Esophagus muscularis mucosa (tissue), 4 donors: ENCODE measurements around the gene TMEM167B. TPM values are rescaled to one million over a fixed set of nuclear protein-coding genes. Genes with fewer than 3 reads are reported as not detected.

Experiments
- DNase-seq: peaks from one replicate; pipeline ENCODE4 v3.0.0-alpha.2; 2017; ENCODE audit errors: extremely low spot score
- H3K27ac ChIP-seq, 4 donors: fragments of 200-600 bp; sonication (generic); replicated peaks in 1 of 4; 1 replicate in 3 of 4; 2 replicates in 1 of 4; pipeline ENCODE4 v1.5.1; 2016 to 2019; ENCODE audit warnings: mild to moderate bottlenecking in 1 of 4
- H3K27me3 ChIP-seq, 4 donors: fragments of 200-600 bp; sonication (generic); one replicate each; pipeline versions ENCODE4 v1.5.1 to v1.6.0; 2016 to 2019
- H3K36me3 ChIP-seq, 4 donors: fragments of 200-600 bp; sonication (generic); one replicate each; pipeline ENCODE4 v1.5.1; 2016 to 2019
- H3K4me1 ChIP-seq, 4 donors: fragments of 200-600 bp; sonication (generic); one replicate each; pipeline ENCODE4 v1.5.1; 2016 to 2019
- H3K4me3 ChIP-seq, 4 donors: fragments of 200-600 bp; sonication (generic); 1 replicate in 2 of 4; 2 replicates in 2 of 4; pipeline ENCODE4 v1.5.1; 2016 to 2019; ENCODE audit warnings: mild to moderate bottlenecking in 4 of 4, moderate library complexity in 1 of 4
- H3K9me3 ChIP-seq, 4 donors: fragments of 200-600 bp; sonication (generic); 1 replicate in 3 of 4; 2 replicates in 1 of 4; pipeline ENCODE4 v1.5.1; 2016 to 2019
- CTCF ChIP-seq, 3 experiments: fragments of 200-600 bp in 2 of 3; fragments of 450-650 bp in 1 of 3; sonication (generic) in 2 of 3; IDR thresholded peaks; one replicate each; pipeline ENCODE4 v1.5.1; 2017 to 2019; ENCODE audit warnings: antibody characterized with exemption in 3 of 3, mild to moderate bottlenecking in 2 of 3, moderate library complexity in 1 of 3
- EP300 ChIP-seq: sonication (generic); formaldehyde crosslinking; IDR thresholded peaks from one replicate; pipeline ENCODE4 v1.6.1; 2017; ENCODE audit warnings: antibody characterized with exemption
- POLR2A ChIP-seq: fragments of 450-650 bp; IDR thresholded peaks from one replicate; pipeline ENCODE4 v1.6.1; 2017; ENCODE audit warnings: antibody characterized with exemption, moderate library complexity, mild to moderate bottlenecking, low read depth
- POLR2AphosphoS5 ChIP-seq, 2 donors: sonication (generic); formaldehyde crosslinking; IDR thresholded peaks; one replicate each; pipeline ENCODE4 v1.6.1; 2017; ENCODE audit warnings: antibody characterized with exemption in 2 of 2
- WGBS: methylation state at CpG from one replicate; pipeline ENCODE4 v1.1.5; 2018; 5-methylcytosine and 5-hydroxymethylcytosine counted together
- intact Hi-C: fragments of 100-400 bp; cut with DNase I; formaldehyde crosslinking; loops from one replicate; pipeline ENCODE4 v1.15.1; 2023
- total RNA-seq, 4 donors: library from RNA; depleted of rRNA; stranded (reverse); fragments of >200 nt; gene quantifications; one replicate each; pipeline versions ENCODE4 v1.1.0 to v1.2.1, GENCODE V29; 2016

Gene TMEM167B
- total RNA-seq, 4 donors from 2014 or later = 24.9 to 35.3 (median 27.5) TPM

- Histone ChIP-seq H3K9me3 (no peaks in the 10 kb centered on the region), H3K27ac (no peak overlapping the region), H3K4me3 (no peak overlapping the region), H3K27me3 (no peaks in the 10 kb centered on the region), H3K36me3 (peaks cover 16 to 90% (median 56%) of the 10 kb centered on the region in 4 donors), H3K4me1 (peaks cover 0 to 5% (median 1%) of the 10 kb centered on the region in 4 donors)
- TF ChIP-seq POLR2AphosphoS5 (IDR thresholded peaks at IDR 0.05) (no peak), CTCF (IDR thresholded peaks at IDR 0.05) (no peak), POLR2A (no peak), EP300 (no peak)
- no peak for DNase-seq
- intact Hi-C loops = no loop called here
- 89% methylated on average over 8 of the region's 8 CpGs for WGBS
Observed at GRCh38 chr1:109067883-109068282, 22.7 kb upstream of the TMEM167B start.

DNA sequence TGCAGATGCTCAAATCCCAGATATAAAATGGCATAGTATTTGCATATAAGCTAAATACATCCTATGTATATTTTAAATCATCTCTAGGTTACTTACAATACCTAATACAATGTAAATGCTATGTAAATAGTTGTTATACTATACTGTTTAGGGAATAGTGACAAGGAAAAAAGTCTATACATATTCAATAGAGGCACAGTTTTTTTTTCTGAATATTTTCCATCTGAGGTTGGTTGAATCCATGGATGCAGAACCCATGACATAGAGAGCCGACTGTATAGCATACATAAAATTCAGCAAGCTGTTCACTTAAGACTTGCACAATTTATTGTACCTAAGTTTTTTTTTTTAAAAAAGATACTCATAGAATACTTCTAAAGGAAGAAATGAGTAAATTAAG is 21.3 kb upstream of the TMEM167B start:
- no peaks in the 10 kb centered on the region for H3K9me3 ChIP-seq
- WGBS = 87% methylated on average over 1 of the region's 1 CpG
- no peak for DNase-seq
- TF ChIP-seq POLR2AphosphoS5 (IDR thresholded peaks at IDR 0.05) (no peak), CTCF (IDR thresholded peaks at IDR 0.05) (no peak), EP300 (no peak), POLR2A (no peak)
- peaks cover 16 to 87% (median 49%) of the 10 kb centered on the region in 4 donors for H3K36me3 ChIP-seq
- H3K4me3 ChIP-seq = no peak overlapping the region
- no peaks in the 10 kb centered on the region for H3K27me3 ChIP-seq
- peaks cover under 1 to 14% (median 3%) of the 10 kb centered on the region in 4 donors for H3K4me1 ChIP-seq
- H3K27ac ChIP-seq = no peak overlapping the region
- intact Hi-C loops = no loop called here

- intact Hi-C loops = no loop called here
- TF ChIP-seq CTCF (IDR thresholded peaks at IDR 0.05) (peak in 2 of 3 experiments; percentile 54 to 55), EP300 (no peak), POLR2AphosphoS5 (IDR thresholded peaks at IDR 0.05) (peak; percentile 100), POLR2A (peak; percentile 94)
- 10% methylated on average over 19 of the region's 39 CpGs for WGBS
Observed at GRCh38 chr1:109075531-109076490, 14.8 kb upstream of the TMEM167B start, which contains the start of gene TAF13. Gene TAF13, minus strand, starts transcription at chr1:109076003. Its CDS starts 56 bp downstream, at chr1:109075947.

DNA sequence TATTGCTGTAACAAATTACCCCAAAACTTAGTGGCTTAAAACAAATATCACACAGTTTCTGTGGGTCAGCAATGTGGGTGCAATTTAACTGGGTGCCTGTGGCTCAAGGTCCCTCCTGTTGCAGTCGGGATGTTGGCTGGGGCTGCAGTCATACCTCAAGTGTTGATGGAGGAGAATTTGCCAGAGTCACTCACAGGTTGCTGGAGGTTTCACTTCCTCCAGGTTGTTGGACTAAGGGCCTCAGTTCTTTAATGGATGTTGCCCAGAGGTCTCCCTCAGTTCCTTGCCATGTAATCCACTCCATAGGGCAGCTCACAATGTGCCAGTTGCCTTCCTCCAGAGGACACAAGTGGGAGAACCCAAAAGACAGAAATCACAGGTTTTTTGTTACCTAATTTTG is 12.2 kb upstream of the TMEM167B start:
- Histone ChIP-seq H3K36me3 (peaks cover 0 to 7% (median 3%) of the 10 kb centered on the region in 4 donors), H3K27me3 (no peaks in the 10 kb centered on the region), H3K27ac (no peak overlapping the region), H3K4me3 (no peak overlapping the region), H3K9me3 (no peaks in the 10 kb centered on the region), H3K4me1 (peaks cover 18 to 26% (median 25%) of the 10 kb centered on the region in 4 donors)
- TF ChIP-seq POLR2A (no peak), POLR2AphosphoS5 (IDR thresholded peaks at IDR 0.05) (no peak), EP300 (no peak), CTCF (IDR thresholded peaks at IDR 0.05) (no peak)
- intact Hi-C loops = no loop called here
- peak; percentile 45 for DNase-seq
- WGBS = 93% methylated on average over 1 of the region's 1 CpG

More at GRCh38 chr1:109075531-109076490, 14.8 kb upstream of the TMEM167B start, which contains the start of gene TAF13:
- Histone ChIP-seq H3K4me3 (peak within 1 kb of the TSS; percentile 71 to 96 (median 73)), H3K27me3 (no peaks in the 10 kb centered on the region), H3K4me1 (peaks cover 23 to 32% (median 24%) of the 10 kb centered on the region in 4 donors), H3K27ac (peak within 1 kb of the TSS; percentile 89 to 95 (median 94)), H3K9me3 (no peaks in the 10 kb centered on the region), H3K36me3 (peaks cover 0 to 28% (median 10%) of the 10 kb centered on the region in 4 donors)
- peak; percentile 98 for DNase-seq
